ENCODE data around the gene TBL1Y.

Gene TBL1Y

GRCh38 chrY:7107179-7107578 lies 196.7 kb downstream of the TBL1Y start:
- Histone ChIP-seq H3K27ac (ENCODE audit: low read depth, low read length) (no peak overlapping the region), H3K36me3 (ENCODE audit: control insufficient read depth, insufficient read depth, low read length) (no peaks in the 10 kb centered on the region), H3K4me1 (ENCODE audit: control insufficient read depth, insufficient read depth, low read length) (no peaks in the 10 kb centered on the region), H3K4me3 (ENCODE audit: low read length) (no peak overlapping the region), H3K27me3 (ENCODE audit: control insufficient read depth, insufficient read depth, low read length) (no peaks in the 10 kb centered on the region), H3K9ac (ENCODE audit: low read length) (no peak overlapping the region)

- no peaks in the 10 kb centered on the region for H3K4me1 ChIP-seq (ENCODE audit: control insufficient read depth, insufficient read depth, low read length)
- no peaks in the 10 kb centered on the region for H3K27me3 ChIP-seq (ENCODE audit: control insufficient read depth, insufficient read depth, low read length)
- H3K9ac ChIP-seq (ENCODE audit: low read length): no peak overlapping the region
- H3K27ac ChIP-seq (ENCODE audit: low read depth, low read length): no peak overlapping the region
- H3K4me3 ChIP-seq (ENCODE audit: low read length): no peak overlapping the region
- no peaks in the 10 kb centered on the region for H3K36me3 ChIP-seq (ENCODE audit: control insufficient read depth, insufficient read depth, low read length)
These were observed 199.6 kb downstream of the TBL1Y start for GRCh38 chrY:7110086-7110485.

- Histone ChIP-seq H3K27ac (ENCODE audit: low read depth, low read length) (no peak overlapping the region), H3K36me3 (ENCODE audit: control insufficient read depth, insufficient read depth, low read length) (no peaks in the 10 kb centered on the region), H3K27me3 (ENCODE audit: control insufficient read depth, insufficient read depth, low read length) (no peaks in the 10 kb centered on the region), H3K4me3 (ENCODE audit: low read length) (no peak overlapping the region), H3K4me1 (ENCODE audit: control insufficient read depth, insufficient read depth, low read length) (no peaks in the 10 kb centered on the region), H3K9ac (ENCODE audit: low read length) (no peak overlapping the region)
These were observed 205.4 kb downstream of the TBL1Y start for GRCh38 chrY:7115871-7116270.

- H3K36me3 ChIP-seq (ENCODE audit: control insufficient read depth, insufficient read depth, low read length): no peaks in the 10 kb centered on the region
- no peaks in the 10 kb centered on the region for H3K4me1 ChIP-seq (ENCODE audit: control insufficient read depth, insufficient read depth, low read length)
- H3K9ac ChIP-seq (ENCODE audit: low read length): no peak overlapping the region
- H3K4me3 ChIP-seq (ENCODE audit: low read length): no peak overlapping the region
- H3K27me3 ChIP-seq (ENCODE audit: control insufficient read depth, insufficient read depth, low read length): no peaks in the 10 kb centered on the region
- H3K27ac ChIP-seq (ENCODE audit: low read depth, low read length): no peak overlapping the region
These were observed 211.7 kb downstream of the TBL1Y start for GRCh38 chrY:7122202-7122601.

- no peaks in the 10 kb centered on the region for H3K4me1 ChIP-seq (ENCODE audit: control insufficient read depth, insufficient read depth, low read length)
- no peaks in the 10 kb centered on the region for H3K27me3 ChIP-seq (ENCODE audit: control insufficient read depth, insufficient read depth, low read length)
- H3K27ac ChIP-seq (ENCODE audit: low read depth, low read length): no peak overlapping the region
- H3K36me3 ChIP-seq (ENCODE audit: control insufficient read depth, insufficient read depth, low read length): no peaks in the 10 kb centered on the region
- no peak overlapping the region for H3K4me3 ChIP-seq (ENCODE audit: low read length)
- no peak overlapping the region for H3K9ac ChIP-seq (ENCODE audit: low read length)
These were observed 214.9 kb downstream of the TBL1Y start for GRCh38 chrY:7125136-7126056.

- Histone ChIP-seq H3K4me1 (ENCODE audit: control insufficient read depth, insufficient read depth, low read length) (no peaks in the 10 kb centered on the region), H3K27me3 (ENCODE audit: control insufficient read depth, insufficient read depth, low read length) (no peaks in the 10 kb centered on the region), H3K4me3 (ENCODE audit: low read length) (no peak overlapping the region), H3K27ac (ENCODE audit: low read depth, low read length) (no peak overlapping the region), H3K36me3 (ENCODE audit: control insufficient read depth, insufficient read depth, low read length) (no peaks in the 10 kb centered on the region), H3K9ac (ENCODE audit: low read length) (no peak overlapping the region)
These were observed 217.7 kb downstream of the TBL1Y start for GRCh38 chrY:7128211-7128610.

Data from rectal smooth muscle tissue (tissue), 1 donor.